ENCODE results near the gene CLMP.
"Not testable (repeated sequence)": the region's sequence is repeated elsewhere in the genome, so short reads cannot be mapped to it uniquely, and the experiment has no call there.

The CLMP gene

DNA sequence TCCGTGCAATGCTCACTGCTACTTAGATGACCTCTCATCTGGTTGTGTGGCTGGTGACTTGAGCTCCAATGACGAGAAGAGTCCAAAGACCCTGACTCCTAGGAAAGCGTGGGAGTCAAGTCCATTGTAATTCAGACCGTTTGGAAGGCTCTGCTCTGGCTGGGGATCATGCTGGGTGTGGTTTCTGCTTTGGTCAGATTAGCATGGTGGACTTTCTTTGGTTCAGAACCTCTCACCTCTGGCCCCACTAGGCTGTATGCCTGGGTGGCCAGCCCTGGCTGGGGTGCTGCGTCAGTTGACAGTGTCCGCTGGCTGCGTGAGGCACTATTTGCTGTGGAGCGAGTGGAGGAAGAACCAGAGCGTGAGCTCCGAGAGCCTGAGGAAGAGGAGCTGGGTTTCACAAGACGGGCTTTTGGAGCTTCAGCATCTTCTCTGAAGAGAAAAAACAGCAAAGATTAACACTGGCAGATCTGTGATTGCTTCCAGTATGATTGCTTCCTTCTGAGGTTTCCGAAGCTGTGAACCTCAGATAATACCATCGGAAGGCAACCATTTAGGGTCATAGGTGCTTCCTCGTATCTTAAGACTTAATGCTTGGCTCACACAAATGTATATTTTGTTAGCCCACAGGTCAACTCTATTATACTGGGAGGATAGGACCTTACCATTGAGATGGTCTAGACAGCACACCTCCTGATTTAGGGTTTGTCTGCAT lies 121.5 kb downstream of the CLMP start:
- DNase-seq, result no peak

DNA sequence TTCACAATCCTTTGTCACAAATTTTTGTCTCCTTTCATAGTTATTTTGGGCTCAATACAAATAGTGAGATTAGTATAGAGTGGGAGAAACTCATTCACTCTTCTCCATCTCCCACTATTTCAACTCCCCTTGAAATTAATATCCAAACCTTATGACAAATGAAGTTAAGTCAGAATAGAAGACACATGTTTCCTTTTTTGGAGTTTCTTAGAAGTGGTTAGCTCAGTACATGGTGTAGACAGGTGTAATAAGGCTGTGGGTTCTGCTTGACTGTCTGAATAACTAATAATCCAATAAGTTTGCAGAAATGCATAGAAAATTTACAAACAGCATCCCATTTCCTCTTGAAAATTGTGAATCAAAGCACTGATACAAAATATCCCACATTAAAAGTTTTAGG lies 122.3 kb downstream of the CLMP start:
- no peak for DNase-seq

DNA sequence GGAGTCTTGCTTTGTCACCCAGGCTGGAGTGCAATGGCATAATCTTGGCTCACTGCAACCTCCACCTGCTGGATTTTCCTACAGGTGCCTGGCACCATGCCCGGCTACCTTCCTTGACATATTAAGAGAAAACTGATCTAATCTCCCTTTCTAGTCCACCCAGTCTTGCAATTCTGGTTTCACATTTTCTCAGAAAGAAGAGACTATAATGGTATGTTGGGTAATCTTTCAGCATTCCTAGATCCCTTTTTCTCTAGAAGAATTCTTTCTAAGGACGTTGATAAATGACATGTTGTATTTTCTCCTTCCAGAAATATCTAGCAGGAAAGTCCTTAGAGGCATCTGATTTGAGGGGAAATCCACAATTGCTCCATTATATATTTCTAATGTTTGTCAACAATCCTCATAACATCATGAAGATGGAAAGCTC lies 122.7 kb downstream of the CLMP start:
- DNase-seq, result no peak

DNA sequence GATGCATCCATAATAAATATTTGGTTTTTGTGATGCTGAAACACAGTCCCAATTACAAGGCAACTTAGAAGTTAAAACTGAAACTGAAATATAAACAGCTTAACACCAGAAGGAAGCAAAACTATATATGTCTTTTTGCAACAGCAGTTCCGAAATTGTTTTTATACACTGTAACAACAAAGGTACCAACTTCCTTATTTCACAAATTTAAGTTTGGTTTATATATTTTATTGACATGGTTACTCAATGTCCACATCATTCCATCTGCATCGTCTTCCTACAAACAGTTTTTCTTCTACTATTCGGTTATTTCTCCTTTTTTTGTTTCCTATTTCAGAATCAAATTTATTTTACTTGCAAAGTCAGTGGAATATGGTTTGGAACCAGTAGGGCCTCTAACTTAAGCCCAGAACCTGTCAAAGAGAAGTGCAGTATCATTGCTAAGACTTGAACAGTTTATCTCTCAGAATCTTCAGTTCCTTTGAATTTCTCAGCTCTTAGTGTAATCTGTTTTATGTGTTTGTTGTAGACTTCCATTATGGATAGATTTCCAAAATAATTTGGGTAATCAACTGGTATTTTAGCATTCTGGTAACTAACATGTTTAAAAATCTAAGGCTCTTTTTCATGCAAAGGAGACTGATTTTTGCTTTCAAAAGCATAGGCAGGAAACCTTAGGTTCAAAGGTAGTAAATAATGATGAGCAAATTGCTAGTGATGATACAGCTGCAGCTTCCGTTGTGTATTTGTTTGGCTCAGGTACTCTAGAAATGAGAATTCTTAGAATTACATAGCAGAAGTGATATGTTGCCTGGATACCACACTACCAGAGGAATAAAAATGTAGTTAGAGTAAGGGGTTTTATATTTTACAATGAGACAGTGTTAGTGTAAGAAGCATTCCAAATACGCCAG lies 124.9 kb downstream of the CLMP start:
- DNase-seq, result peak; percentile 63

DNA sequence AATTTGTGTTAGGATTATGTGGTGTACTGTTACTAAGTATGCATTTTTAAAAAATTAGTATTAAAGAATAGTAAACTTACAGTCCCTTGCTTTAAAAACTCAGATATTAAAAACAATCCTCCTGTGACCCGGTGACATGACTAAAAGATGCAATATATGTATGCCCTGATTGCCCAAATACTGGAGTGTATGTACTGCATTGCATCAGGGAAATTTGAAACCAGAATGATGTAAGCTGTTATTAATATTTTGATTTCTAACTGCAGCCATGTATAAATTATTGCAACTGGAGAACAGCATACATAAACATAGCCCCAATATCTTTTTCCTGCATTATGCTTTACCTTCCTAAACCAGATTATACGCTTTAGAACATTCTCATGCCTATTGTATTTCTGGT lies 129.4 kb downstream of the CLMP start:
- no peak for DNase-seq

DNA sequence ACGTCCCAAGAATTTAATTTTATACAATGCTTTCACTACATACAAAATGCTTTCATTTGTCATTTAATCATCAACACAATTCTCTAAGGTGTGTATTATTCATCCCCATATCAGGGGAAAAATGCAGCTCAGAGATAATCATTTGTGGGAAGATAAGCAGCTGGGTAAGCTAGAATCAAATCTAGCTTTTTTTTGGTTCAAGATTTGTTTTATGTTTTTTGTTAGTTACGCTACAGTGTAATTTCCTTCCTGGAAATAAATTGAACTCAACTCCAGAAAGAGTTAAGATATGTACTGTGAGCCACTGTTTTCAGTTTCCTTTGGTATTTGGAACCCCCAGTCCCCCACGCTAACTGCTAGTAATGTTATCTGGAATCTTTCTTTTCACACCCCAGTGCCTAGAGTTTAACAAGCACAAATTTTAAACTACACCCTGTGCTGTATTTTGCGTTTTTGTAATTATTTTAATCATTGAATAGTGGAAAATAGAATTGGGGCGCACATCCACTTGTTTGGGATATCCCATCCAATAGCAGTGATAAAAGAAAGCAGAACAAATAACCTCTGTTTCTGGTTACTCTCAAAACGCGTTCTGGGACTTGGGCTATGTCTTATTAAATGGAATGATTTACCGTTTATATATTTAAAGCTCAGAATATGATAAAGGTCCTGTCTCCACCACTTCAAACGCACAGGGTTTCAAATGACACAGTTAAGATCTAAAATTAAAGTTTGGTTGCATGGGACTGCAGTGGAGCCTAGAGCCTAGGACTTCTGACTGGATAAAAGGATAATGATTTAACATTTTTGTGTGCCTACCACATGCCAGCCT lies 131.0 kb downstream of the CLMP start:
- DNase-seq, result no peak

DNA sequence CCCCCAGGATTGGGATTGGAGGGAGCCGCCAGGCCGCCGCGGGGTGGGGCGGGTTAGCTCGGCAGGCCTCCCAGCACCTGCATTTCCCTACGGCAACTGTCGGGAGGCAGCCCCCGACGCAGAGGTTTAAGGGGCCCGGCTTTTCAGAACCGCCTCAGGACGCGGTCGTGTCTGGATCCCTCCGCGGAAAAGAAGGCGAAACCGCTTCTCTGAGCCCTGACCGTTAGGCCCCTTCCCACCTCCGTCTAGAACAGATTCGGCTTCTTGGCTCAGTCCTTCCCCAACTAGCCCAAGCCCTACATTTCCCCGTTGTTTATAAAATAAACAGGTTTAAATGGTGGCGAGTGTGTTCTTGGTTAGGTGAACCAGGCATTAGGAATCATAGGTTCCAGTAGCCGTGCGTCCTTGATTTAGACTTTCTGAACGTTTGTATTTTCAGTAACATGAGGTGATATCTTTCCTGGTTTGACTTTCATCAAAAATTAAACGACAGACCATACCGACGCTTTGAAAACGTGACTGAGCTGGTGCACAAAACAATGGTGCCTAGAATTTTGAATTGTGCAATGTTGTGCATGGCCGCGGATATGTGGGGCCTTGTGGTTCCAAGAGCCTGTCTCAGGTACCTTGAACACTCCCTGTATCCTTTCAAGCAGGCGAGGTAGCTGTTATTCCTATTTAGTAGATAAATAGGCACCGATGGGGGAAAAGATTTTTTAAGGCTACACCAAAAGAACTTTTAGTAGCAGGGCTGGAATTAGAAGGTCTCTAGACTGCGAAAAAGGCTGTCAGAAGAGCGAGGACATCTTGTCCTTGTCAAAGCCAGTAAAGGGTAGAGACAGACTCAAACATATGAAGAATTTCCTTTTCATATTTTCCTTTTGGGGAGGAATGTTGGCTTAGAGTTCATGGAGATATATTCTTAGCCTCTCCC lies 131.9 kb downstream of the CLMP start:
- peak; percentile 52 for DNase-seq

DNA sequence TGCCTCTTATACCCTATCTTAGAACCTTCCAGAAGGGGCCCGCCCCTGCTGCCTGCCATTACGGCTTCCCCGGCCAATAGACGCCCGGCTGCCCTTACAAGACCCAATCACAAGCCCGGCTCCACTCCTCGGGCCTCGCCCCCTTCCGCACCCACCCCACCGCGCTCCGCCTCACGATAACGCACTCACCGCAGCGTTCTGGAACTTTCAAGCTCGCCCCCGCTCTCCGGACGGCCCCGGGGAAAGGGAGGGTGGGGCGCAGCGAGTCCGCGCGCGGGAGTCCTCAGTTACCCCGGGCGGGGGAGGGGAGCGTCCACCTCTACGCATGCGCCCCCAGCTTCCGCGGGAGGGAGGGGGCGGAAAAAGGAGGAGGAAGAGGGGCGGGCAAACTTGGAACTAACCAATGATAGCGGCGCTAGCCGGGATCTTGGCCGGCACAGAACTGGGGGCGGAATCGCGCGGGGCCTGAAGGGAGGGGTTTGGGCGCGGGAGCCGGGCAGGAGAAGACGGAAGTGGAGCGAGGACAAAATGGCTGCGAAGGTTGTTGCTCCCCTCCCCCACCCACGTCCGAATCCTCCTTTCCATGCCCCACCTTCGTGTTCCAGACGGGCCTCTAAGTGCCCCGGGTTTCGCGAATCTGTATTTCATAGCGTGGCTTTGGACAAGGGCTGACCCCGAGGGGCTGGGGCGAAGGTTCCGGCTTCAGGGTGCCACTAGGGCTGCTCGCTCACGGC lies 132.7 kb downstream of the CLMP start:
- peak; percentile 100 for DNase-seq

DNA sequence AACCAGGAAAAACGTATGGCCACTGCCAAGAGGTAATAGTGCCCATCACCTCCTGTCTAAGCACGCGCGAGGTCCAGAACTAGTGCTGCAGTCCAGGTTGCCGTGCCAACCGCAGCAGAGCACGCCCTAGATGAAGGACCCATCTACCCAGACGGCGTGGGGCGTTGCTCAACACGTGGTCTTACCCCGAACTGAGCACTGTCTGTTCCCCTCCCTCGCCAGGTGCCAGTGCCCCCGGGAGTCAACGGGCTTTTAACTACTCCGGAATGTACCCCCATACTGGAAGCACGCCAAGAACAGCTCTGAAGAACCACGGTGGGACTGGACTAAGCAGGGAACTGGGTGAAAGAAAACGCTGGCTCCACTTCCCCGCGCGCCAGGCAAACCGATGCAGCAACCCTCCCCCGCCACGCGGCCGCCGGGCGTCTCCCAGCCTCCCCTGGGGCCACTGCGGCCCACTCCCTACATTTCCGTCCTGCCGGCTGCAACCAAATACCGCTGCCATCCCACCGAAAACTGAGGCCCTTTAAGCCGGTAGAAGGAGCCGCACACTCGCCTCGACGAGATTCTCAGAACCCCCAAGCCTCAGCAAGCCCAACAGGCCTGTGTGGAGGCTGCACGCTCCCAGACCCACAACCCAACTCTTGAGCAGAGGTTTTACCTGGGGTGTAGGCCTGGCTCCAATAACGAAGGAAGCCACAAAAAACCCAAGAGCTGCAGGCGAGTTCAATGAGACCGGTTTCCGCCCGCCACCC lies 133.5 kb downstream of the CLMP start, which contains the start of gene HSPA8:
Gene HSPA8, minus strand, starts transcription at position 734 of the 755 bp plus-strand sequence. CDS start 812 bp downstream, outside the sequence.
- DNase-seq, result peak; percentile 46

DNA sequence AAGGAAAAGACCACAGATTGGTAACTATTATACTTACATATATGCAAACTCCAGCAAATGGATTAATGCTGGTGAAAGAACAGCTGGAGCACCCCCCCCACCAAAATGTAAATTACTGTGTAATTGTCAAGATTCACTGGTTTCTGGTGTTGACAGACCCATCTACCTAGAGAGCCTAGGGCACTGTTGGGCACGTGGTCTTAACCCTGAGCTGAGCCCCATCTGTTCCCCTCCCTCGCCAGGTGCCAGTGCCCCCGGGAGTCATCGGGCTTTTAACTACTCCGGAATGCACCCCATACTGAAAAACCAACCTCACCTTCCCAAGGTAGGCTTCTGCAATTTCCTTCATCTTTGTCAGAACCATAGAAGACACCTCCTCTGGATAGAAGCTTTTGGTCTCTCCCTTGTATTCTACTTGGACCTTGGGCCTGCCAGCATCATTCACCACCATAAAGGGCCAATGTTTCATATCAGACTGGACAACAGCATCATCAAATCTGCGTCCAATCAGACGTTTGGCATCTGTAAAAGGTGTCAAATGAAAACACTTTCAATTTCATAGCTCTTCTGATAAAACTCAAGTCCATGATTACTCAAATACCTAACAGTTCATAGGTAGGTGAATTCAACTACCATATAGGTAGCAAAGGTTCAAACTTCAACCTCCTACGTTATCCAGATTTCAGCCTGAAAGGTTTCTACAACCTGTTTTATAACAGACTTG lies 134.6 kb downstream of the CLMP start:
- no peak for DNase-seq

DNA sequence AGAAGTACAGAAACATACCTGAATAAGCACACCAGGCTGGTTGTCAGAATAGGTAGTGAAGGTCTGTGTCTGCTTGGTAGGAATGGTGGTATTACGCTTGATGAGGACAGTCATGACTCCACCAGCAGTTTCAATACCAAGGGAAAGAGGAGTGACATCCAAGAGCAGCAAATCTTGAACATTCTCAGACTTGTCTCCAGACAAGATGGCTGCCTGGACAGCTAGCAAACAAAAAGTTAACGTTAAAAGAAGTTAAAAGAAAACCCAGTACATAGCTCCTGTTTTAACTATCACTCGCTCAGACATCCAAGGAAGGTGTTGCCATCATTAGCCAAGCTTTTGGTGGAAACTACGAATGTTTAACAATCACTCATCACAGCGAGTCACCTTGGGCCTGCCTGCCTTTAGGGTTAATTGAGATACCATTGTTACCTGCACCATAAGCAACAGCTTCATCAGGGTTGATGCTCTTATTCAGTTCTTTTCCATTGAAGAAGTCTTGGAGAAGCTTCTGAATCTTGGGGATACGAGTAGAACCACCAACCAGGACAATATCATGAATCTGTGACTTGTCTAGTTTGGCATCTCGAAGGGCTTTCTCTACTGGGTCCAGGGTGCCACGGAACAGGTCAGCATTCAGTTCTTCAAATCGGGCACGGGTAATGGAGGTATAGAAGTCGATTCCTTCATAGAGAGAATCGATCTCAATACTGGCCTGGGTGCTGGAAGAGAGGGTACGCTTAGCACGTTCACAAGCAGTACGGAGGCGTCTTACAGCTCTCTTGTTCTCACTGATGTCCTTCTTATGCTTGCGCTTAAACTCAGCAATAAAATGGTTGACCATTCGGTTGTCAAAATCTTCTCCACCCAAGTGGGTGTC lies 135.8 kb downstream of the CLMP start:
- not testable (repeated sequence) for DNase-seq

DNA sequence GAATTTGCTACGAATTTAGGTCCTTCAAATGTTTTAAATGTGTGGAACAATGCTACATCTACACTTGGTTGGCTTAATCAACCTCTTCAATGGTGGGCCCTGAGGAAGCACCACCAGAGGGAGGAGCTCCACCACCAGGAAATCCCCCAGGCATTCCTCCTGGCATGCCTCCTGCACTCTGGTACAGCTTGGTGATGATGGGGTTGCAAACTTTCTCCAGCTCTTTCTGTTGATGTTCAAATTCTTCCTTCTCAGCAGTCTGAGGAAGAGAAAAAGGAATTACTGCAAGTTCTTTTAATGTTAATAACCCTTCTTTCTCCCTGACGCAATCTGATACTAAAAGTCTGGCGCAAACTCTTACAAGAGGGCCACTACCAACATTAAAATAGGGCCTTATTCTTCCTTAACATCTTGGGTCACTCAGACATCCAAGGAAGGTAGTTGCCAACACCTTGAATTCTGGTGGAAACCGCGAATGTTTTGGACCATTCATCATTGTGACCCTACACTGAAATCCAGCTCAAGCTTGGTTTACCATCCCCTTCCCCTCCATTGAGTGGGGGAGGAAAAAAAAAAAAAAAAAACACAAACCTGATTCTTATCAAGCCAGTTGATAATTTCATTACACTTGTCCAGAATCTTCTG lies 137.3 kb downstream of the CLMP start:
- DNase-seq, result no peak

DNA sequence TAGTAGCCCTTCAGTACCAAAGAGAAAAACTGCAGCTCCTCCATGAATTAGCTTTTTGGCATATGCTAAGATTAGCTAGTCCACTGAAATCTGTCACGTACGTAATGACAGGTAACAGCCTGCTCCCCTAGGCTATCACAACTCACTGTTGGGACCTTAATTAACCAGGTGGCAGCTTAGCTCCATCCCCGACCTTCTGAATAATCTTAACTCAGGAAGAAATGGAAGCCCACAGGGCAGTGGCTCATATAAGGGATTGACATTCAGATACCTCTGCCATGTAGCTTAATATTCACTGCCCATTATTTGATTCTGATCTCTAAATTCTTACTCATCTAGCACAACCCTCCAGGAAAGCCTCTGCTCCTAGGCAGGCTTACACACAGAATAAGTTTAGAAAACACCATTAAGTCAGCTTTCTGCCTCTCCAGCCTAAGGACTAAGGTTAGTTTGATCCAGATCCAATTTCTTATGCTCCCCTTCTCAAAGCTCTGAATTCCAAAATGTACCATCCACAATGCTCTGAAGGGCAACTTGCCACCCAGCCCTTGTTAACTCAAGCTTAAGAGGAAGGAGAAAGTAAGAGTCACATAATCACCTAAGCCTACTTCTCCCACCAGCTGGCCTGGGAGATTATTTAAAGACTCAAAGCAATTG lies 138.1 kb downstream of the CLMP start:
- no peak for DNase-seq

DNA sequence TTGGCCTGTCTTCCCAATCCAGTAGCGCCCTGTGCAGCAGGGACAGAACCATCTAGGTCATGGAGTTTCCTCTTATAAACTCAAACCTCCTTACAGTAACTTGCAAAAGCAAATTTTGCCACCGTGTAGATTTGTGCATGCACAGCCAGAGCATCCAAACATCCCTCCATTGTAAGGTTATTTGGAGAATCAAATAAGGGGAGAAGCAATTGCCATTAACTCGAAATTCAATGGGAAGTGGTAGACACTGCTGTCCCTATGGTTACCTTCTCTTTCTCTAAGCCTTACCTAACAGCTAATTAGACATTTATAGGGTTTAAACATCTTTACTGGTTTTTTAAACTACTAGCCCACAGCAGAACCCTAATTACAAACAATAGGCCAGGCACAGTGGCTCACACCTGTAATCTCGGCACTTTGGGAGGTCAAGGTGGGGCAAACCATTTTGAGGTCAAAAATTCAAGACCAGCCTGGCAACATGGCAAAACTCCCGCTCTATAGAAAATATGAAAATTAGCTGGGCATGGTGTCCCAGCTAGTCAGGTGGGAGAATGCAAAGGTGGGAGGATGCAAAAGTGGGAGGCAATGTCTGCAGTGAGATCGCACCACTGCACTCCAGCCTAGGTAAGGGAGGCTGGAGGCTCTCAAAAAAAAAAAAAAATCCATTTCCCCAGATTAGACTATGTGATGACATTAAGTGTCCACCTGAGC lies 139.7 kb downstream of the CLMP start:
- DNase-seq, result no peak

DNA sequence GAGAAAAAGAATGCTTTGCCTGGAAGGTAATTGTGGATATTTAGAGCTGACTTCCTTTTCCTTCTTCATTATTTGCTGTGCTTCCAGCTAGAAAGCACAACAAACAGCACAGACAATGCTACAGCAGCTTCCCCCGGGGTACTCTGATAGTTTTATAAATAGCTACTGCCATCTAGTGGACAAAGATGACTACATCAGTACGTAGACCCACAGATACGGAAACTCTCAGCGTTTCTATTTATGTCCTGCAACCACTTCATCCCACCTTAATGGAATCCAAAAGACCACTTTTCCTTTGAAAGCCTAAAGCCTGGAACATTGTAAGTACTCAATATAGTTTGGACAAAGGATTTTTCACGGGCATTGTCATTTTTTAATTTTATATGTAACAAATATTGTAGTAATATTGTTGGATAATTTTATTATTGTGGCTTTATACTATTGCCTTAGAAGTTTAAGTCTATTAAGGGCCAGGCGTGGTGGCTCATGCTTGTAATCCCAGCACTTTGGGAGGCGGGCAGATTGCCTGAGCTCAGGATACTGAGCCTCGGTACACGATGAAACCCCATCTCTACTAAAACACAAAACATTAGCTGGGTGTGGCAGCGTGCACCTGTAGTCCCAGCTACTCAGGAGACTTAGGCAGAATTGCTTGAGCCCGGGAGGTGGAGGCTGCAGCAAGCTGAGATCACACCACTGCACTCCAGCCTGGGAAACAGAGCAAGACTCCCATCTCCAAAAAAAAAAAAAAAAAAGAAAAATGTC lies 140.6 kb downstream of the CLMP start:
- DNase-seq, result peak; percentile 63
